ENCODE measurements around the gene EPM2A. TPM values are rescaled to one million over a fixed set of nuclear protein-coding genes. Genes with fewer than 3 reads are reported as not detected.

The EPM2A gene
- total RNA-seq, 1 experiment from 2014 or later, result 8.3 TPM

DNA sequence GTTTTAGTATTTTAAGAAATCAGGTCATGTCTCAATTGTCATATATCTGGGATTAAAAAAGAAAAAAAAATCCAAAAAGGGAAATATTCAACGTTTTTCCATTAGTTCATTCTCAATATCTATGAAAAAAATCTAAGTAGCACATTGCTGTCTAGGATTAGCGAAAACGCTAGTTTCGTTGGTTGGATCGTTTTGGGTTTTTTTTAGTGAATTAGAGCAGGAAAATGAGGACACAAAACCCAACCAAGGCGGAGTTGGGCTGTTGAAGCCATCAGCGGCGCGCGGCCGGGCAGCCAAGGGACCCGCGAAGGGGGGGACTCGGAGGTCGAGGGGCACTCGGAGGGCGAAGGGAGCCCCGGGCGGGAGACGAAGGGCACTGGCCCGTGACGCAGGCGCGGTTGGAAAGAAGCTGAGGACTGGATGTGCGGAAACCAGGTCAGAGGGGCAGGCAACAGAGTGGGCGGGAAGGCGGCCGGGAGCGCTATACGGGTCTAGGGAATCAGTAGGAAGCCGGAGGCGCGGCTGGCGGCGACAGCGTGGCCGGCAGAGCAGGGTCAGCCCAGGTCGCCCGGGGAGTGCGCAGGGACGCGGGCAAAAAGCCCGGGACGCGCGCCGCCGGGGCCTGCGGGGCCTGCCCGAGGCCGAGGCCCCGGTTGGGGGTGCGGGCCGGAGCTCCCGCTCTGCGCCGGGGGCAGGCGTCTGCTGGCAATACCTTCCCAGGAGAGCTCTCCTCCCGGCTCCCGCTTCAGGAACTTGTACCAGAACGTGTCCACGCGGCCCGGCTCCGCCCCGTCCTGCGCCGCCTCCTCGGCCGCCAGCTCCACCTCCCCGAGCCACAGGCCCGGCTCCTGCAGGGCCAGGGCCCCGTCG is 599 bp downstream of the EPM2A start:
- peak; percentile 91 for DNase-seq (ENCODE audit: low read depth, low spot score)
- in situ Hi-C loops (cut with HindIII; ENCODE audit: low pct_unique_long_range_greater_than_20kb, low sequenced_read_pairs), result no loop called here

DNA sequence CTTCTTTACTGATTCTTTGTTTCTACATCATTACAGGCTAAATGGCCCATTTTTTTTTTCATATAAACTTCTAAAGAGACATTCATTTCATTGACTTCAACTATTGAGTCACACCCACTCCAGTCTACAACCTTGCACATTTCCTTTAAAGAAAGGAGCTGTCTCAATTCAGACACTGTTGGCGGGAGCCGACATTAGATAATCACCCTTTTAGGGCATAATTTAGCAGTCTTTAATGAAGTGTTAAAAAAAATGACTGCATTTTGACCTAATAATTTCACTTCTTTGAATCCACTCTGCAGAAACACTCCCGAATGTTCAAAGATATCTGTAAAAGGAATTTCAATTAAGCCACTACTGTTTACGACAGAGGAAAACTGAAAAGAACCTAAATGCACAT is 1.5 kb downstream of the EPM2A start:
- in situ Hi-C loops (cut with HindIII; ENCODE audit: low pct_unique_long_range_greater_than_20kb, low sequenced_read_pairs), result no loop called here
- peak; percentile 8 for DNase-seq (ENCODE audit: low read depth, low spot score)

DNA sequence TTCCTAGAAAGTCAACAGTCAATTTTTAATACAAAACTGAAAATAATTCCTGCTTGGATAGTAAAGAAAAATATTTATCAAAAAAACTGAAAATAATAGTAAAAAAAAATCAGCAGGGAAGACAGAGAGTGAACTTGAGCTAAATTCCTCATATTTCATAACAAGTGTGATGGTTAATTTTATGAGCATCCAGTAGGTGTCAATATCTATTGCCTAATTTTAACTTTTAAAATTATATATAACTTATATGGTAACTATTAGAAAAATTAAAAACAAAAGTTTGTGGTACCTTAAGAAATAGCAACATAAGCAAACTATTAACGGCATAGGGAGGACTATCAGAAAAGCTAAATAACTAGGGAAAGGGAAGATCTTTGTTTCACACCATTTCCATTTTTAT is 2.1 kb downstream of the EPM2A start:
- no peak for DNase-seq (ENCODE audit: low read depth, low spot score)
- in situ Hi-C loops (cut with HindIII; ENCODE audit: low pct_unique_long_range_greater_than_20kb, low sequenced_read_pairs), result no loop called here

DNA sequence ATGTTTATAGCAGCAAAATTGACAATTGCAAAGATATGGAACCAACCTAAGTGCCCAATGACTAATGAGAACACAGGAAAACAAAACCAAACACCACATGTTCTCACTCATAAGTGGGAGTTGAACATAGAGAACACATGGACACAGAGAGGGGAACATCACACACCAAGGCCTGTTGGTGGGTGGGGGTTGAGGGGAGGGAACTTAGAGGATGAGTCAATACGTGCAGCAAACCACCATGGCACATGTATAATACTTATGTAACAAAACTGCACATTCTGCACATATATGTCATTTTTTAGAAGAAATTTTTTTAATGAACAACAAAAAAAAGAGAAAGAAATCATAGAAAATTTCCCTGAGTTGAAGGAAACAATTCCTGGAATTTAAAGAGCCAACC is 3.9 kb downstream of the EPM2A start:
- in situ Hi-C loops (cut with HindIII; ENCODE audit: low pct_unique_long_range_greater_than_20kb, low sequenced_read_pairs), result no loop called here
- DNase-seq (ENCODE audit: low read depth, low spot score), result no peak

DNA sequence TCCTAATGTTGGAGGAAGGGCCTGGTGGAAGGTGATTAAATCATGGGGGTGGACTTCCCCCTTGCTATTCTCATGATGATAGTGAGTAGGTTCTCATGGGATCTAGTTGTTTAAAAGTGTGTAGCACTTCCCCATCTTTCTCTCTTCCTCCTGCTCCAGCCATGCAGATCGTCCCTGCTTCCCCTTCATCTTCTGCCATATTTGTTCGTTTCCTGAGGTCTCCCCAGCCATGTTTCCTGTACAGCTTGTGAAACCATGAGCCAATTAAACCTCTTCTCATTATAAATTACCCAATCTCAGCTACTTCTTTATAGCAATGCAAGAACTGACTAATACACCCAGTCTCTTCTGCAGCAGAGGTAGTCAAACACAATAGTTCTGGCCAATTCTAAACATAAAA is 5.4 kb downstream of the EPM2A start:
- in situ Hi-C loops (cut with HindIII; ENCODE audit: low pct_unique_long_range_greater_than_20kb, low sequenced_read_pairs), result no loop called here
- DNase-seq (ENCODE audit: low read depth, low spot score), result no peak

DNA sequence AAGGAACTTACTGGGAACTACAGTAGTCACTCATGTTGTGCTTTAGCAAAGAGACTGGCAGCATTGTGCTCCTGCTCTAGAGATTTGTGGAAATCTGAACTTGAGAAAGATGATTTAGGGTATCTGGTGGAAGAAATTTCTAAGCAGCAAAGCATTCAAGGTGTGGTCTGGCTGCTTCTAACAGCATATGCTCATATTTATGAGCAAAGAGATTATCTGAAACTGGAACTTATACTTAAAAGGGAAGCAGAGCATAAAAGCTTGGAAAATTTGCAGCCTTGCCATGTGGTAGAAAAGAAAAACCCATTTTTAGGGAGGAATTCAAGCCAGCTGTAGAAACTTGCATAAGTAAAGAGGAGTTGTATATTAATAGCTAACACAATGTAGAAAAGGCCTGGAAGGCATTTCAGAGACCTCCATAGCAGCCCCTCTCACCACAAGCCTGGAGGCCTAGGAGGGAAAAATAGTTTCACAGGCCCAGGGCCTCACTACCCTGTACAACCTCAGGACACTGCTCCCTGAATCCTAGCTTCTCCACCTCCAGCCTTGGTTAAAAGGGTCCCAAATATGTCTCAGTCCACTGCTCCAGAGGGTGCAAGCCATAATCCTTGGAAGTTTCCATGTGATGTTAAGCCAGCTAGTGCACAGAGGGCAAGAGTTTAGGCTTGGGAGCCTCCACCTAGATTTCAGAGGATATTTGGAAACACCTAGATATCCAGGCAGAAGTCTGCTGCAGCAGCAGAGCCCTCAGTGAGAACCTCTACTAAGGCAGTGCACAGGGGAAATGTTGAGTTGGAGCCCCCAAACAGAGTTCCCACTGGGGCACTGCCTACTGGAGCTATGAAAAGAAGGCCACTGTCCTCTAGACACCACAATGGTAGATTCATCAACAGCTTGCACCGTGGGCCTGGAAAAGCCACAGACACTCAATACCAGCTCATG is 6.6 kb downstream of the EPM2A start:
- in situ Hi-C loops (cut with HindIII; ENCODE audit: low pct_unique_long_range_greater_than_20kb, low sequenced_read_pairs), result no loop called here
- DNase-seq (ENCODE audit: low read depth, low spot score), result no peak

DNA sequence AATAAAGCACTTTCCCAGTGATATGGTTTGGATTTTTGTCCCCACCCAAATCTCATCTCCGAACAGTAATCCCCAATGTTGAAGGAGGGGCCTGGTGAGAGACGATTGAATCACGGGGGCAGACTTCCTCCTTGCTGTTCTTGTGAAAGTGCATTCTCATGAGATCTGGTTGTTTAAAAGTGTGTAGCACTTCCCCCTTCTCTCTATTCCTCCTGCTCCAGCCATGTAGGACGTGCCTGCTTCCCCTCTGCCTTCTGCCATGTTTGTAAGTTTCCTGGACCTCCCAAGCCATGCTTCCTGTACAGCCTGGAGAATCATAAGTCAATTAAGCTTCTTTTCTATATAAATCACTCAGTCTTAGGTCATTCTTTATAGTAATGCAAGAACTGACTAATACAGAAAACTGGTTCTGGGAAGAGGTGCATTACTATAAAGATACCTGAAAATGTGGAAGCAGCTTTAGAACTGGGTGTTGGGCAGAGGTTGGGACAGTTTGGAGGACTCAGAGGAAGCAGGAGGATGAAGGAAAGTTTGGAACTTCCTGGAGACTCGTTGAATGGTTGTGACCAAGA is 7.4 kb downstream of the EPM2A start:
- DNase-seq (ENCODE audit: low read depth, low spot score), result no peak
- in situ Hi-C loops (cut with HindIII; ENCODE audit: low pct_unique_long_range_greater_than_20kb, low sequenced_read_pairs), result no loop called here

DNA sequence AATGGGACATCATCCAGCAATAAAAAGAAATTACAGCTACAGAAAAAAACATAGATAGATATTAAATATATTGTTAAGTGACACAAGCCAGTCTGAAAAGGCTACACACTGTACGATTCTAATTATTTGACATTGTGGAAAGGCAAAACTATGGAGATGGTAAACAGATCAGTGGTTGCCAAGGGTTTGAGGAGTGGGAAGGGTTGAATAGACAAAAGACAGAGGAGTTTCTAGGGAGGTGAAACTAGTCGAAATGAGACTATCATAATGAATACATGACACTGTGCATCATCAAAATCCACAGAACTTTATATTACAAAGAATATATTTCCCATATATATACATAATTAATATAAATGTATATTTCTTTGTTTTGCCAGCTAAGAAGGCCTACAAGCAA is 9.8 kb downstream of the EPM2A start:
- in situ Hi-C loops (cut with HindIII; ENCODE audit: low pct_unique_long_range_greater_than_20kb, low sequenced_read_pairs), result no loop called here
- DNase-seq (ENCODE audit: low read depth, low spot score), result no peak

DNA sequence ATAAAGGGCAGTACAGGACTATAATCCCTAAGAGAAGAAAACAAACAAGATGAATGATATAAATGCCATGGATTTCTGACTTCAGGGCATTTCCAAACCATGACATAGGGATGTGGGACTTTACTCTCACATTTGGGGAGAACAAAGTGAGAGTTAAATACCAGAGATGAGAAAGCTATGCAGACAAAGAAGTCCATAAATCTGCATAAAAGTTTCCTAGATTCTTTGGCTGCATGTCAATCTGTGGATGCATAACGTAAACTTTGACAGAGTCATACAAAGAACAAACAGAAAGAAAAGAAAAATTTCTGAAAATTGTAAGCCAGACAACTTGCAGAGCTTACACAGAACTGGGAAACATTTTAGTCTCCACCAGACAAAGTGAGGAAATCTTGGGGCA is 11.7 kb downstream of the EPM2A start:
- no peak for DNase-seq (ENCODE audit: low read depth, low spot score)
- in situ Hi-C loops (cut with HindIII; ENCODE audit: low pct_unique_long_range_greater_than_20kb, low sequenced_read_pairs), result no loop called here

DNA sequence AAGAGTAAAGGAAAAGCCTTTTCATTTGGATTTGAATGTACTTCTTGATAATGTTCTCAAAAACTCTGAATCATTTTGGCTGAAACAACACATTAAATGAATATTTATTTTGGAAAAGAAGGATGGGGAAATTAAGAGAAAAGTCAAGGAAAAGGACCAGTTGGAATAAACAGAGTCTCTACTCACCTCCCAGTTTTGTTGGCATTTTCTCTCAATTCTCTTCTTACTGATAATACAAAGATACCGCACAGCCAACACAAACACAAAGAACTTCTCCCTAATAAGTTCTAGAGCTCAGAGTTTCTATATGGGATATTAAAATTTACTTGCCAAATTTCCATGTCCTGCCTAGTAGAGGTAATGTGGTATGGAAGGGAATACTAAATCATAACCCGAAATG is 13.1 kb downstream of the EPM2A start:
- in situ Hi-C loops (cut with HindIII; ENCODE audit: low pct_unique_long_range_greater_than_20kb, low sequenced_read_pairs), result no loop called here
- DNase-seq (ENCODE audit: low read depth, low spot score), result no peak

DNA sequence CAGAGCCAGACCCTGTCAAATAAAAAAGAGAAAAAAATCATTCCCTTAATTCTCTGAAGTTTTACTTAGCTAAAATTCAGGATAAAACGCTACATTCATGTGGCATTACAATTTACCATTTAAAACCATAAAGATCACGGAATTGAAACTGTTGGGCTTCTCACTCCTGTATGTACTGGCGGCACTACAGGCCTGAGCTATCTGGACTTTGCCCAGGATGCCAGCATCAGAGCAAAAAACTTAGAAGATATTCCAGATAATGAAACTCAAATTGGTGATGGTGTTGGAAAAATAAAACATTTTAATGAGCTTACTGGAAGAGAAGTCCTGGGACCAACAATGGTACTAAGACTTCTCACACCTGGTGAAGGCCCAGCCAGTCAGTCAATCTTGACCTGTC is 14.2 kb downstream of the EPM2A start:
- in situ Hi-C loops (cut with HindIII; ENCODE audit: low pct_unique_long_range_greater_than_20kb, low sequenced_read_pairs), result no loop called here
- DNase-seq (ENCODE audit: low read depth, low spot score), result no peak

DNA sequence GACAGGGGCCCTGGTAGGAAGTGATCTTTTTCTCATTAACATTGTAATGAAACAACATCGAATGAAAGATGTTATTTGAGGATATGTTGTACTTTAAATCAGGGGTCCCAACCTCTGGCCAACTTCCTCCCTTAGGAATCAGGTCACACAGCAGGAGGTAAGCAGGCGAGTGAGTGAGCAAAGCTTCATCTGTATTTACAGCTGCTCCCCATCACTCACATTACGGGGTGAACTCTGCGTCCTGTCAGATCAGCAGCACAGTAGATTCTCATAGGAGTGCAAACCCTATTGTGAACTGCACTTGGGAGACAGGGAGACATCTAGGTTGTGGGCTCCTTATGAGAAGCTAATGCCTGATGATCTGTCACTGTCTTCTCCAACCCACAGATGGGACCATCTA is 19.9 kb downstream of the EPM2A start:
- no peak for DNase-seq (ENCODE audit: low read depth, low spot score)
- in situ Hi-C loops (cut with HindIII; ENCODE audit: low pct_unique_long_range_greater_than_20kb, low sequenced_read_pairs), result no loop called here

DNA sequence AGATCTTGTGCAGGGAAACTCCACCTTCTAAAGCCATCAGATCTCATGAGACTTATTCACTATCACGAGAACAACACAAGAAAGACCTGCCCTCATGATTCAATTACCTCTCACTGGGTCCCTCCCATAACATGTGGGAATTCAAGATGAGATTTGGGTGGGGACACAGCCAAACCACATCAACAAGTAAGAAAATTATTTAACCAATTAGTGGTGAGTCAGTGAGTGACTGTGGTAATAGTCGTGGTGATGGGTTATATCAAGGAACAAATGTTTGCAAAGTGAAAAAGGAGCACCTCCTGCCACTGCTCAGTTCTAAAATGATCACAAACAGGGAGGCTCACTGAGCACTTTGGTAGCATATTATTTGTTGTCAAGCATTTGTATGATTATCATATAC is 20.6 kb downstream of the EPM2A start:
- in situ Hi-C loops (cut with HindIII; ENCODE audit: low pct_unique_long_range_greater_than_20kb, low sequenced_read_pairs), result no loop called here
- DNase-seq (ENCODE audit: low read depth, low spot score), result no peak

DNA sequence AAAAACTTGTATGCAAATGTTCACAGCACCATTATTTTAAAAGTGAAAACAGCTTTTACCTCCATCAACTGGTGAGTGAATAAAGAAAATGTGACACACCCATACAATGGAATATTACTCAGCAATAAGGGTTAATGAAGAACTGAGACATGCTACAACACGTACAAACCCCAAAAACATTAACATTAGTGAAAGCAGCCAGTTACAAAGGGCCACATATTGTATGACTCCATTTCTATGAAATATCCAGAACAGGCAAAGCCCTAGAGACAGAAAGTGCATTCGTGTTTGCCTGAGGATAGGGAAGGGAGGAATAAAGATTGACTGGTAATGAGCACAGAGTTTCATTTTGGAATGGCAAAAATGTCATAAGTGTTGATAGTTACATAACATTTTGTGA is 21.5 kb downstream of the EPM2A start:
- no peak for DNase-seq (ENCODE audit: low read depth, low spot score)
- in situ Hi-C loops (cut with HindIII; ENCODE audit: low pct_unique_long_range_greater_than_20kb, low sequenced_read_pairs), result no loop called here

DNA sequence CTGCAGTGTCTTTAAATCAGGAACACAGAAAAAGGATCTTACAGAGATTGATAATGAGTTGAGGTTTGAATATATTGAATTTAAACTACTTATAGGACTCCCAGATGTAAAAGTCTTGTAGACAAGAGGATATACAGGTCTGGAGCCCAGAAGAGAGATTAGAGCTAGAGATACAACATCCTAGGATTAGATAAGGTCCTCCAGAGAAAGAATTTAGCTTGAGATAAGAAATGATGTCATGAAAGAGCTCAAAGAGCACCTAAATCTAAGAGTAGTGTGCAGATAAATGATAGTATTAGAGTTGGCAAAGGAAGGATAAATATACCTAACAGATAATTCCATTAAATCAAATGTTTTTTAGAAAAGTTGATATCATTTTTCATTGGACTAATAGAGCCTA is 23.9 kb downstream of the EPM2A start:
- DNase-seq (ENCODE audit: low read depth, low spot score), result no peak
- in situ Hi-C loops (cut with HindIII; ENCODE audit: low pct_unique_long_range_greater_than_20kb, low sequenced_read_pairs), result no loop called here

DNA sequence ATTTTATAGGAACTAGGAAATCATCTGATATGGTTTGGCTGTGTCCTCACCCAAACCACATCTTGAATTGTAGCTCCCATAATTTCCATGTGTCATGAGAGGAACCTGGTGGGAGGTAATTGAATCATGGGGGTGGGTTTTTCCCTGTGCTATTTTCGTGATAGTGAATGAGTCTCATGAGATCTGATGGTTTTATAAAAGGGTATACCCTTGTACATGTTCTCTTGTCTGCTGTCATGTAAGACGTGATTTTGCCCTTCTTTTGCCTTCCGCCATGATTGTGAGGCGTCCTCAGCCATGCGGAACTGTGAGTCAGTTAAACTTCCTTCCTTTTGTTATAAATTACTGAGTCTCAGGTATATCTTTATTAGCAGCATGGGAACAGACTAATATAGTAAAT is 27.9 kb downstream of the EPM2A start:
- in situ Hi-C loops (cut with HindIII; ENCODE audit: low pct_unique_long_range_greater_than_20kb, low sequenced_read_pairs), result no loop called here
- no peak for DNase-seq (ENCODE audit: low read depth, low spot score)

DNA sequence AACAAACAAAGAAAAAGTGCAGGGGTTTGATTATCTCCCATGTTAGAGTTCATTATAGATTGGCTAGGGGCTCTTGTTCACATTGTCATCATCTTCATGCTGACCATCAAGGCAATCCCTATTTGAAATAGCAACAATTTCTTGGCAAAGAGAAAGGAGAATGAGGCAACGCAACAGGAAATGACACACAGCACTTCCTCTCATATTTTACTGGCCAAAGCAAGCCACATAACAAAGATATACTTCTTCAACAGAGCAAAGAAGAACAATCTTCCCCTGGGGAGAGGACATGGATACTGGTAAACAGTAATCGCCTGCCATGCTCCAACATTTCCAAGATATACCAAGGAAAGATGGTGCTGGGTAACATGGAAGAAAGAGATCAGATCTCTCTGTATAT is 29.8 kb downstream of the EPM2A start:
- peak; percentile 14 for DNase-seq (ENCODE audit: low read depth, low spot score)
- in situ Hi-C loops (cut with HindIII; ENCODE audit: low pct_unique_long_range_greater_than_20kb, low sequenced_read_pairs), result no loop called here

DNA sequence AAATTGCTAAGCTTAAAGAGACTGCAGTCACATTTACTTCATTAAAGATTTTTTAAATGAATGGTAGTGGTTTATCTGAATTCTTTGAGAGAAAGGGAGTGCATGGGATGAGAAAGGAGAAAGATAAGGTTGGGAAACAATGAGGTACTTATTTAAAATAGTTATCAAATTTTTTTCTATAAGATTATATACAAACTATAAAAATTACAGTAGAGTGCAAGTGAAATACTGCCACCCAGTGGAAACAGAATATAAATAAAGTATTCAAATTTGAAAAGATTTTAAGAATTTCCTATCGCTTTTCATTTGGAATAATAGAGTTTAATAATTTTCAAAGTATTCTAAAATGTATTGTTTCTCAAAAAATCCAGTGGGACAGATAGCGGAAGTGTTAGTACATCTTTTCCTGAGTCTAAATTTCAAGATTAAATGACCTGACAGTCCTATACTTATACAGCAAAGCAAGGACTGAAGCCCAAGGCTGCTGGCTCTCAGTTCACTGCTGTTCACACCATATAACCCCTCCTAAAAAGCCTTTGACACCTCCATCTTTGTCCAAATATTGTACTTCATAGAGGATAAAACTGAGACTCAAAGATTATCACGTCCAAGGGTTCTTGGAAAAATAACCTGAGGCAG is 31.1 kb downstream of the EPM2A start:
- DNase-seq (ENCODE audit: low read depth, low spot score), result peak; percentile 21

More for the DNA sequence above, 31.1 kb downstream of the EPM2A start:
- in situ Hi-C loops (cut with HindIII; ENCODE audit: low pct_unique_long_range_greater_than_20kb, low sequenced_read_pairs), result no loop called here

All from SK-MEL-5 (cell line).